ENCODE data around the gene CST9.
"Not testable (repeated sequence)": the region's sequence is repeated elsewhere in the genome, so short reads cannot be mapped to it uniquely, and the experiment has no call there.

CST9 gene

DNA sequence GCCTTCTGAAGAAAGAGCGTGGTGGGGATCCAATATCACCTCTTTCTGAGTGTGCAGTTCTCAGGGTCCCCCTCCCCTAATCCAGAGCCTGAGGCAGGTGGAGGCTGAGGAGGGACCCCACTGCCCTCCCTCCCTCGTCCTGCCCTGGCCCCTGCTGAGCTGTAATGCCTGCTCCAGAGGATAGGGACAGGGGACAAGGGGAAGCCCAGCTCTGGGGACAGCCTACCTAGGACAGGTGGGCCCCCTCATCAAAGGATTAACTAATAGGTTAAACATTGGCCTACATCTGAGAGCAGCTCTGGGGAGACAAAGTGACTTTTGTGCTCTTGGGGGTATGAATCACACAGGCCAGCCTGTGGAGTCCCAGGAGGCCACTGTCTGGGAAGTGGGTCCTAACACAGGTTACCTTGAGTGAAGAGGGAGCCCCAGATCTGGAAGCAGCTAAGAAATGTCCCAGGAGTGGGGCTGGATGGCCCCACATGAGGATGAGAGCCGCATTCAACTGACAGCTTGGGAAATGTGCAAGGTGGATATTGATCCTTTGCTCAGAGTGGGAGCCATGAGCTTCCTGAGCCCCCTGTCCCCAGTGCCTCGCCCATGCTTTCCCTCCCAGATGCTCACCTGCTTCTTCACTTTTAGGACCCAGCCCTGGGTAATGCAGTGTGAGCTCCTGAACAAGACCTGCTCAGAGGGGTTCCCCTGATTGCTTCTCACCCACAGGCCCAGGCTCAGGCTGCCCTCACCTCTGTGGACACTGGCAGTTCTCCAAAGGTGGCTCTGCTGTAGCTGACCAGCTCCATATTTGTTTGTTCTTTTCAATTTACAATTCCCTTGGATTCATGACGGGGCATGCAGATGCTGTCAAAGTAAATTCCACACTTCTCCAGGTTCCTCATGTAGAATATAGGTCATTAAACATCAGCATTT is 19.6 kb downstream of the CST9 start:
- no peak for DNase-seq

DNA sequence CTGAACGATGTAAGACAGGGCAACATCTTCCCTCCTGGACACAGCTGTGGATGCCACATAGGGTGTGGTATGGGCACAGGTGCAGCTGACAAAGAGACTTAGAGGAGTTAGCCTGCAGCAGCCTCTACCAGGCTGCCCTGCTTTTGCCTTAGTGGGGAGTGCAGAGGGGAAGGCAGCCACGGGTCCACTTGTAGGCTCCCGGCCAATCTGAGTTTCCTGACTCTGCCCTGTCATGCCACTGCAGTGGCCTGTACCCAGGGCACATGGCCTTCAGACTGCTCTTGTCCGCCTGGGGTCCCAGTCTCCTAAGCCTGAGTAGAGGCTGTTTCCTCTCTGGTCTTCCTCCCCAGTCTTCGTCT is 20.3 kb downstream of the CST9 start:
- DNase-seq, result no peak

DNA sequence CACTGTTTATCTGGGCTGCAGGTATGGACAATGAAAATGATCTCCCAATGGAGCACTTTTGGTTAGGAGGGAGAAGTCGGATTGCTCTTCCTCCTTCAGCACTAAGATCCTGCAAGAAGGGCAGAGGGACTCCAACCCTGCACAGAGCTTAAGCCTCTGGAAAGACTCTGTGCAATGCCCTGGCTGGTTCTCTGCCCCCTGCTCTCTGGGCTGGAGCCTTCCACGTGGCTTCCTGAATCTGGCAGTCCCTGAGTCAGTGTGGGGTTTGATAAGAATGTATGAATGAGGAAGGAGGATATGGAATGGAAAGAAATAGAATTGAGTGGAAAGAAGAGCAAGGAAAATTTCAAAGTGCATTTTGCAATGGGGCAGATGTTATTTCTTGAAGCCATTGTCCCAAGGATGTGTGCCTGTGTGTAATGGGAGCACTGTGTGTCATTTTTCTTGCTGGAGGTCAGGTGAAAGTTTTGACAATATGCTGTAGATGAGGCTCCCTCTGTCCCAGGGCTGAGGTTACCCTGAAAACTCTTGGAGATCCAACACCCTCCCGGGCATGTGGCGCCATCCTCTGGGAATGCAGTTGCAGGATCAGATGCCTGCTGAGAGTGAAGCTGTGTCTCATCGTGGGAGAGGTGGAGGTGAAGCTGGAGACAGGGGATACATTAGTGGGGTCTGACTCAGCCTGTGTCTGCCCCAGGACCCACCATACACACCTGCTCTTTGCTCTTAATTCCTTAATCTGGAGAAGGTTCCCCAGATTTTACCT is 21.1 kb downstream of the CST9 start:
- no peak for DNase-seq

DNA sequence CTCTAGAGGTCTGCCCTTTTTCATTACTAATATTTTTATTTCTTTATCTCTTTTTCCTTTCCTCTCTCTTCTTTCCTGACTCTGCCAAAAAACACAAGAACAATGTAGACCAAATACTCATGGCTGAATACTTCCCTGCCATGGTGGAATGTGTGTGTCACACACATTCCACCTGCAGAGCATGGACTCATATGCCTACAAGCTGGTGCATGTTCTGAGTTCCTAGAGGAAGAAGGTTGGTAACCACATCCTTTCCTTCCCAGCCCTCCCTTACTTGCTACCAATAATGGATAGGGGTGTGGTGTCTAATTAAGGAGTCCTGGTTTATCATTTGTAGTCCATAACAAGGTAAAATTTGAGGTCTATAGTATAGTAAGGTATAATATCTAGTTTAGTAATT is 22.2 kb downstream of the CST9 start:
- DNase-seq, result no peak

DNA sequence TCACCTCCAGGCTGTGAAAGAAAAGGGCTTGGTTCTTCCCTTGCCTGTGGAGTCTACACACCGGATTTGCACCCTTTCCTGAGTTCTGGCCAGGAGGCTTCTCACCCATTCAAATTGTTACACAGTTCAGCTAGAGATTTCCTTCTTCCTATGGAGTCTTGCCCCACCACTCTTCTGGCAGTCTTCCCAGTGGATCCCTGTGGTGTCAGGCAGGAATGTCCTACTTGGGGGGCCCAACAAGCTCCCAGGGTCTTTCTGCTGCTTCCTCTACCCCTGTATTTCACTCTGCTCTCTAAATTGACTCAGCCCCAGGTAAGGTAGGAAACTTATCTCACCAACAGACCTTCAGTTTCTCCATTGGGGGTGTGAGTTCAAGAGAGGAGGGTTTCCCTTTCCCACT is 23.4 kb downstream of the CST9 start:
- no peak for DNase-seq

DNA sequence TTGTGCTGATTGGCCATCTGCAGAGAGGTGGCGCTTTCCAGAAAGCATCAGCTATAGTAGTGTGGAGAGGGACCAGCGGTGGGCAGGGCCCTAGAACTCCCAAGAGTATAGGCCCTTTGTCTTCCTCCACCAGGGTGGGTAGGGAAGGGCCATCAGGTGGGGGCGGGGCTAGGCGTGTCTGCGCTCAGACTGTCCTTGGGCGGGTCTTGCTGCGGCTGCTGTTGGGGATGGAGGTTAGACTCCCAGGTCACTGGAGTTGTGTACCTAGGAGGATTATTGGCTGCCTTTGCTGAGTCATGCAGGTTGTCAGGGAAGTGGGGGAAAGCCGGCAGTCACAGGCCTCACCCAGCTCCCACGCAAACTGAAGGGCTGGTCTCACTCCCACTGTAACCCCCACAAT is 23.9 kb downstream of the CST9 start:
- not testable (repeated sequence) for DNase-seq

DNA sequence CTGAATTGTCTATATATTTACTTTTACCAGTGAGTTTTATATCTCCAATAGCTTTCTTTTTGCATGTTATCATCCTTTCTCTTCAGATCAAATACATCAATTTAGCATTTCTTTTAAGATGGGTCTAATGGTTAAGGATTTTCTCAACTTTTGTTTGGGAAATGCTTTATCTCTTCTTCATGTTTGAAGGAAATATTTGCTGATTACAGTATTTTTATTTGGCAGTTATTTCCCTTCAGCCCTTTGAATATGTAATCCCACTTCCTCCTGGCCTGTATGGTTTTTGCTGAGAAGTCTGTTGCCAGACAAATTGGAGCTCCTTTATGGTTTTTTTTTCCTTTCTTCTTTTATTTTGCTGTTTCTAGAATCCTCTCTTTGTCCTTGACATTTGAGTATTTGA is 30.7 kb downstream of the CST9 start:
- DNase-seq, result no peak

DNA sequence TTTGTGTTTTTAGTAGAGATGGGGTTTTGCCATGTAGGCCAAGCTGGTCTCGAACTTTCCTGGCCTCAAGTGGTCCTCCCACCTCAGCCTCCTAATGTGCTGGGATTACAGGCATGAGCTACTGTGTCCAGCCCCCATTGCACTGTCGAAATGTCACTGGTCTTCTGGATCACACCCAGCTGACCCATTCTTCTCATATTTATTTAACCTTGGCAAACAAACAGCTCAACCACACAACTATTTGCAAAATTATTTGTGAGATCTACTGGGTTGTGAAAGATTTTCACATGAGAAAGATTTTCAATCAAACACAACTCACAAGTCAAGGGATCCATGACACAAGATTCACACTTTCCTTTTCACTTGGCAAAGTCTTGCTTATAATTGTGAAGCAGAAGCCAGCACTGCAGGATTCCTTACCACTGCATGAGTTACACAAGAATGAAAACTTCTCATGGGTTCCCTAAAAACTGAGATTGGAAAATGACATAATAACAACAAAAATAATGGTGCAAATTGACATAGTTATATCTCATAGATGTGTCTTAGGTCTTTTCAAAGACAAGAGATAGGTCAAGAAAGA is 35.4 kb downstream of the CST9 start:
- no peak for DNase-seq

DNA sequence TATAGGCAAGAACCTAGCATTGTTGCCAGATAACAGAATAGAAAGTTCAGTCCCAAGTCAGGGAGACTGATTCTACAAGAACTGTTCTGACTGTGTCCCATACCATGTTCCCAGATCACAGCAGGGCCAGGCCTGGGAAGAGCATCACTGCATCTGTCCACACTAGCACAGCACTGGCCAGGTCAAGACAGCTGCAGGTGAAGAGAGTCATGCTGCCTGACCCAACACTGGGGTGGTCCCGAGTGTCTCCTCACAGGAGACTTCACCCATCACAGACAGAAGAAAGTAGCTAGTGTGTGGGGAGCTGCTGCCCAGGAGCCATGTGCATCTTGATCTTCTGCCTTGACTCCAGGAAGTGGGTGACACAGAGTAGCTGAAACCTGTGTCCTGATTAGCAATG is 36.1 kb downstream of the CST9 start:
- DNase-seq, result no peak

DNA sequence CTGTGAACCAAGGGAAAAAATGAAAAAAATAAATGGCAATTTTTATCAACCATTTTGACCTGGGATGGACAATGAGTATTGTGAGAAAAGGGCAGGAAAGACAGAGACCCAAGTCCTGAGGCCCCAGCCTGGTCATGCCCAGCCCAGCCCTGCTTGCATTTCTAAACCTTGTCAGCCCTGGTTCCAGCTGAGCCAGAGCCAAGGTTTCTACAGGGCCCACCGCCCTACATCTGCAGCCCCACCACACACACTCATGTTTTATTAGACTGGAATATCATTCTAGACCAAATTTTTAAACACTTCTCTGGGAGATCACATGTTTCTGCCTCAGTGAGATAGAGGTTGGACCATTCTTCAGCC is 36.8 kb downstream of the CST9 start:
- DNase-seq, result no peak

DNA sequence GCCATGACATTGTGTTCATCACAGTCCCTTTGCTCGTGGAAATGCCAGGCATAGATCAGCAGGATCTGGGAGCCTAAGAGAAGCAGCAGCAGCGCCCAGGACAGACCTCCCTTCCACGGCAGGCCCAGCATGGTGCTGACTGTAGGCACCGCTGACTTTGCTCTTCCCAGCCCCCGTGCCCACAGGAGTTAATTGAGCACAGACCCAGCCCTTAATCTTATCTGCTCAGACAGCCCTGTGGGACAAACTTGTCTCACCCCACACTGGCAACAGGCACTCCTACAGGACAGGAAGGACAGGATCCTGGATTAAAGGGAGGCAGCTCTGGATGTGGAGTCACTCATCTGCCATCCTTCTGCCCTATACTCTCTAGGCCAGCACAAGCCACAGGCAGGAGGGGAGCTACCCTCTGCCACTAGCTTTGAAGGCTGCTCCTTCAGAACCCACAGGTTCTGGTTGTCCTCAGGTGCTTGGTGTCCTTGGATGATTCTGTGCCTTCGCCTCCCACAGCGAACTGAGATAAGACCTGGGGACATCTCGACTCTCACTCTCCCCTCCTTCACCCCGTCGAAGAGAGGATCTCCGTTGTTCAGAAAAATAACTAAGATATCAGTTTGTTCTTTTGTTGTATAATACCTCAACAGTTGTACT is 37.3 kb downstream of the CST9 start, which contains the start of gene CST9L:
Gene CST9L (minus strand): TSS at position 165 of the 651 bp plus-strand sequence. CDS start 34 bp downstream, at position 131.
- no peak for DNase-seq

DNA sequence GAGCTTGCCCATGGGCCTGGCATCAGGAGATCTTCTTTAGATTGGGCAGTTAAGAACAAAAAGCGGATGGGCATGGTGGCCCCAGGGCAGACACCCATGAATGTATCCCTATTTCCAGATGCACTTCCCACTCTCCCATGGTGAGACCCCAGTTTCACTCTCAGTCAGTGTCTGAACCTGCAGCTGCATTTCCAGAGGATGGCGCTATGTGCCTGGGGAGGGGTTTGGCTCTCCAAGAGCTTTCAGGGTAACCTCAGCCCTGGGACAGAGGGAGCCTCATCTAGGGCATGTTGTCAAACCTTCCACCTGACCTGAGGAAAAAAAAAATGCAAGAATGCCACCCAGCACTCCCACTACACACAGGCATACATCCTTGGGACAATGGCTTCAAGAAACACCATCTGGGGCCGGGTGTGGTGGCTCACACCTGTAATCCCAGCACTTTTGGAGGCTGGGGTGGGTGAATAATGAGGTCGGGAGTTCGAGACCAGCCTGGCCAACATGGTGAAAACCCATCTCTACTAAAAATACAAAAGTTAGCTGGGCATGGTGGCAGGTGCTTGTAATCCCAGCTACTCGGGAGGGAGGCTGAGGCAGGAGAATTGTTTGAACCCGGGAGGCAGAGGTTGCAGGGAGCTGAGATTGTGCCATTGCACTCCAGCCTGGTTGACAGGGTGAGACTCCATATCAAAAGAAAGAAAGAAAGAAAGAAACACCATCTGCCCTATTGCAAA is 39.4 kb downstream of the CST9 start:
- DNase-seq, result no peak

DNA sequence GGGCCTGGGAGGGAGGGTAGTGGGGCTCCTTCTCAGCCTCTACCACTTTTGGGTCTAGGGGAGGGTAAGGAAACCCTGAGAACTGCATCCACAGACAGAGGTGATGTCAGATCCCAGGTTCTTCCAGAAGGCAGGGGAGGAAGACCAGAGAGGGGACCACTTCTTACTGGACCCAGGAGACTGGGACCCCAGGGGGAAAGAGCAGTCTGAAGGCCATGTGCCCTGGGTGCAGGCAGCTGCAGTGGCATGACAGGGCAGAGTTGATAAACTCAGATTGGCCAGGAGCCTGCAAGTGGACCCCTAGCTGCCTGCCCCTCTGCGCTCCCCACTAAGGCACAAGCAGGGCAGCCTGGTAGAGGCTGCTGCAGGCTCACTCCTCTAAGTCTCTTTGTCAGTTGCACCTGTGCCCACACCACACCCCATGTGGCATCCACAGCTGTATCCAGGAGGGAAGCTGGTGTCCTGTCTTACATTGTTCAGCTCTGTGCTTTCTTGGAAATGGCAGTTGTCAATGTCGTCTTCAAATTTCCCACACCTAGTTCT is 40.1 kb downstream of the CST9 start:
- no peak for DNase-seq

DNA sequence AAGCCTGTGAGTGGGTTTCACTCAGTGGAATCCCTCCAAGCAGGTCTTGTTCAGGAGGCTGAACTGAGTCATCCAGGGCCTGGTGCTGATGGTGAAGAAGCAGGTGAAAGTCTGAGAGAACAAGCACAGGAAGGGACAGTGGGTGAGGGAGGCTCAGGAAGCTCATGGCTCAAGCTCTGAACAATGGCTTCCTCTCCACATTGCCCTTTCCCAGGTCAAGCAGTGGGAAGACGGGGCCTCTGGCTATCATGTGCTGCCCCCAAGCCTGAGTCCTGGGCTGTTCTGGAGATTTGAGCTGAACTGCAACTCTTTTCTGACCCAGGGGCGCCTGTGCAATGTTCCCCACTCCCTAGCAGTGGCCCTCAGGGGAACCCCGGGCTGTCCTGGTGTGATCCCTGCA is 40.8 kb downstream of the CST9 start:
- no peak for DNase-seq

DNA sequence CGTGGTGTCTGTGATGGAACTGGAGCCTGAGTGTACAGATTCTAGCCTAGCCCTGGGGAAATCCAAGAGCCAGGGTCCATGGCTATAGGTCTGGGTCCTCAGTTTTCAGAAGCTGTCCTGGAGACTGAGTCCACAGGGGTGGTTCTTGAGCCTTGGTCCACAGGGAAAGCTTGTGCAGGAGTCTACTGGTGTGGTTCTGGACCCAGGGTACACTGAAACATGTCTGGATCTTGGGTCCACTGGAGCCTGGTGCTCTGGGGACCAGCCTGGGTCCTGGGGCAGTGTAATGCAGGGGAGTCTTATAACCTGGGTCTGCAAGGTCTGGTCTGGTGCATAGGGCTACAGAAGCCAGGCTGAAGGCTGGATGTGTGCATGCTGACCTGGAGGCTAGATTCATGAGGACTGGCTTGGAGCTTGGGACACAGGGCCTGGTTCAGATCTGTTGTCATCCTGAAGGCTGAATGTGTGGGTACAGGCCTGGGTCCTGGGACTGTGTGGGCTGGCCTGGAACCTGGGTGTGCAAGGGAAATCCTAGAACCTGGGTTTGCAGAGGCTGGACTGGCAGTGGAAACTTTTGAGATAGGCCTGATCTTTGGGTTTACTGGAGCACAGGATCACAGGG is 42.9 kb downstream of the CST9 start:
- DNase-seq, result no peak

DNA sequence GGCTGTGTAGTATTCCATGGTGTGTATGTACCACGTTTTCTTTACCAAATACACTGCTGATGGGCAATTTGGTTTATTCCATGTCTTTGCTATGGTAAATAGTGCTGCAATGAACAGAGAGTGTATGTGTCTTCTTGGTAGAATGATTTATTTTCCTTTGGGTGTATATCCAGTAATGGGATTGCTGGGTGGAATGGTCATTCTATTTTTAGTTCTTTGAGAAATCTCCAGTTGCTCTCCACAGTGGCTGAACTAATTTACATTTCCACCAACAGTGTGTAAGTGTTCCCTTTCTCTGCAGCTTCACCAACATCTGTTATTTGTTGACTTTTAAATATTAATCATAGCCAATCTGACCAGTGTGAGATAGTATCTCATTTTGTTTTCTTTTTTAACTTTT is 51.3 kb downstream of the CST9 start:
- no peak for DNase-seq

Data from cortex of kidney (tissue), 1 donor.